Gastrocnemius medialis (tissue), 4 donors: ENCODE results near the gene CXCR4. TPM values are rescaled to one million over a fixed set of nuclear protein-coding genes. Genes with fewer than 3 reads are reported as not detected.

Experiments used
- ATAC-seq, 2 donors: fragments of 150-250 bp; one replicate each; pipeline ENCODE4 v1.9.1; 2016
- DNase-seq, 2 donors: peaks; one replicate each; pipeline ENCODE4 v3.0.0-alpha.2; 2019
- H3K27ac ChIP-seq, 4 donors: fragments of 200-600 bp; sonication (generic); 1 replicate in 1 of 4; 2 replicates in 3 of 4; pipeline ENCODE4 v1.5.1; 2016 to 2018; ENCODE audit warnings: mild to moderate bottlenecking in 2 of 4, moderate library complexity in 1 of 4
- H3K27me3 ChIP-seq, 3 donors: fragments of 200-600 bp; sonication (generic) in 2 of 3; 1 replicate in 1 of 3; 2 replicates in 2 of 3; pipeline versions ENCODE4 v1.5.1 to v1.6.0; 2016 to 2019; ENCODE audit warnings: mild to moderate bottlenecking in 1 of 3, moderate library complexity in 1 of 3
- H3K36me3 ChIP-seq, 2 donors: fragments of 200-600 bp; sonication (generic) in 1 of 2; one replicate each; pipeline ENCODE4 v1.5.1; 2017 to 2018
- H3K4me1 ChIP-seq, 2 donors: fragments of 200-600 bp; sonication (generic) in 1 of 2; one replicate each; pipeline ENCODE4 v1.5.1; 2016 to 2017; ENCODE audit warnings: mild to moderate bottlenecking in 2 of 2
- H3K4me3 ChIP-seq, 4 donors: fragments of 200-600 bp; sonication (generic) in 3 of 4; 1 replicate in 1 of 4; 2 replicates in 3 of 4; pipeline ENCODE4 v1.5.1; 2016 to 2019; ENCODE audit warnings: mild to moderate bottlenecking in 2 of 4
- H3K9me3 ChIP-seq, 3 donors: fragments of 200-600 bp; sonication (generic) in 2 of 3; 1 replicate in 1 of 3; 2 replicates in 2 of 3; pipeline ENCODE4 v1.5.1; 2016 to 2019
- POLR2A ChIP-seq, 2 donors: fragments of 450-650 bp; IDR thresholded peaks; one replicate each; pipeline ENCODE4 v1.6.1; 2017; ENCODE audit warnings: antibody characterized with exemption in 2 of 2, mild to moderate bottlenecking in 2 of 2, moderate library complexity in 2 of 2
- in situ Hi-C, 4 donors: fragments of 200-750 bp; cut with MboI; loops; one replicate each; pipeline versions ENCODE4 v1.15.0 to v1.8.0; 2017; ENCODE audit warnings: low sequenced_read_pairs in 4 of 4
- intact Hi-C: fragments of 100-400 bp; cut with DNase I; formaldehyde crosslinking; loops from one replicate; pipeline ENCODE4 v1.15.1; 2023; ENCODE audit warnings: low total_unique reads
- total RNA-seq, 4 donors: library from RNA; depleted of rRNA; stranded (reverse); fragments of >200 nt; gene quantifications; one replicate each; pipeline versions ENCODE4 v1.1.0 to v1.2.3, GENCODE V29; 2016
- TF ChIP-seq, protein P1 (sequence below), 5 experiments: fragments of 450-650 bp in 3 of 5; fragments of 200-600 bp in 2 of 5; sonication (generic) in 2 of 5; IDR thresholded peaks in 4 of 5; conservative IDR thresholded peaks in 1 of 5; 1 replicate in 4 of 5; 2 replicates in 1 of 5; pipeline ENCODE4 v1.5.1; 2016 to 2019; ENCODE audit warnings: antibody characterized with exemption in 5 of 5, mild to moderate bottlenecking in 3 of 5, moderate library complexity in 3 of 5

CXCR4 gene
- total RNA-seq, 4 donors from 2014 or later, result 2.5 to 6.6 (median 4.0) TPM

DNA sequence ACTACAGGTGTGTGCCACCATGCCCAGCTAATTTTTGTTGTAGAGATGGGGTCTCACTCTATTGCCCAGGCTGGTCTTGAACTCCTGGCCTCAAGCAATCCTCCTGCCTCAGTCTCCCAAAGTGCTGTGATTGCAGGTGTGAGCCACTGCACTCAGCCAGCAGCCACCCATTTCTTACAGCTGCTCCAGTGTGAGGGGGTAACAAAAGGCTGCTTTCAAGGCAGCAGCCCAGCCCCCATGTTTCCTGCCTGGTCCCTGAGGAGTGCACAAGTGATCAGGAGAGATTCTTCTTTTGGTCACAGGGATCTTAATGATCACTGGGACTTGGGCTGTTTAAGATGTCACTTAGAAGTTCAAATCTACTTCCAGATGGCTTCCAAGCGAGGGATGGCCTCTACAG, 15.2 kb upstream of the CXCR4 start:
- Histone ChIP-seq H3K9me3 (no peaks in the 10 kb centered on the region), H3K4me3 (no peak overlapping the region), H3K4me1 (no peaks in the 10 kb centered on the region), H3K27ac (no peak overlapping the region), H3K36me3 (no peaks in the 10 kb centered on the region), H3K27me3 (peaks cover 0 to 4% (median 0%) of the 10 kb centered on the region in 3 donors)
- intact Hi-C loops, result no loop called here
- in situ Hi-C loops, result no loop called here
- TF ChIP-seq, protein P1, sequence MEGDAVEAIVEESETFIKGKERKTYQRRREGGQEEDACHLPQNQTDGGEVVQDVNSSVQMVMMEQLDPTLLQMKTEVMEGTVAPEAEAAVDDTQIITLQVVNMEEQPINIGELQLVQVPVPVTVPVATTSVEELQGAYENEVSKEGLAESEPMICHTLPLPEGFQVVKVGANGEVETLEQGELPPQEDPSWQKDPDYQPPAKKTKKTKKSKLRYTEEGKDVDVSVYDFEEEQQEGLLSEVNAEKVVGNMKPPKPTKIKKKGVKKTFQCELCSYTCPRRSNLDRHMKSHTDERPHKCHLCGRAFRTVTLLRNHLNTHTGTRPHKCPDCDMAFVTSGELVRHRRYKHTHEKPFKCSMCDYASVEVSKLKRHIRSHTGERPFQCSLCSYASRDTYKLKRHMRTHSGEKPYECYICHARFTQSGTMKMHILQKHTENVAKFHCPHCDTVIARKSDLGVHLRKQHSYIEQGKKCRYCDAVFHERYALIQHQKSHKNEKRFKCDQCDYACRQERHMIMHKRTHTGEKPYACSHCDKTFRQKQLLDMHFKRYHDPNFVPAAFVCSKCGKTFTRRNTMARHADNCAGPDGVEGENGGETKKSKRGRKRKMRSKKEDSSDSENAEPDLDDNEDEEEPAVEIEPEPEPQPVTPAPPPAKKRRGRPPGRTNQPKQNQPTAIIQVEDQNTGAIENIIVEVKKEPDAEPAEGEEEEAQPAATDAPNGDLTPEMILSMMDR (IDR thresholded peaks at IDR 0.05 in 4 of 5, conservative IDR thresholded peaks at IDR 0.05 in 1 of 5), result no peak
- no peak for TF ChIP-seq POLR2A (IDR thresholded peaks at IDR 0.05)
- ATAC-seq (no peak), DNase-seq (no peak)

DNA sequence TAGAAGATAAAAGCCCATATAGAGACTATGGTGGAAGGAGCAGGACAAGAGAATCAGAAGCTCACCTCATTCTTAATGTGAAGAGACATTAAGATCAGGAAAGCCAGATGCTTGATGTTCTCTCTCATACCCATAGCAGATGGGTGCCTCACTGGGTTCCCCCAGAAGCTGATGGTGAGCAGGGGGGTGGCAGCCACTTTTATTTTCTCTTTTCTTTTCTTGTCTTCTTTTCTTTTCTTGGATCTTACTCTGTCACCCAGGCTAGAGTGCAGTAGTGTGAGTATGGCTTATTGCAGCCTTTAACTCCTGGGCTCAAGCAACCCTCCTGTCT, 14.8 kb upstream of the CXCR4 start:
- ATAC-seq (no peak), DNase-seq (no peak)
- Histone ChIP-seq H3K27me3 (peaks cover 0 to 4% (median 0%) of the 10 kb centered on the region in 3 donors), H3K9me3 (no peaks in the 10 kb centered on the region), H3K27ac (no peak overlapping the region), H3K4me1 (no peaks in the 10 kb centered on the region), H3K36me3 (no peaks in the 10 kb centered on the region), H3K4me3 (no peak overlapping the region)
- intact Hi-C loops (no loop called here), in situ Hi-C loops (no loop called here)
- TF ChIP-seq POLR2A (IDR thresholded peaks at IDR 0.05), result no peak
- TF ChIP-seq, protein P1 (IDR thresholded peaks at IDR 0.05 in 4 of 5, conservative IDR thresholded peaks at IDR 0.05 in 1 of 5), result no peak

GRCh38 chr2:136131961-136132824, 14.2 kb upstream of the CXCR4 start:
- Histone ChIP-seq H3K4me3 (no peak overlapping the region), H3K9me3 (no peaks in the 10 kb centered on the region), H3K4me1 (no peaks in the 10 kb centered on the region), H3K36me3 (no peaks in the 10 kb centered on the region), H3K27ac (no peak overlapping the region), H3K27me3 (peaks cover 0 to 9% (median 0%) of the 10 kb centered on the region in 3 donors)
- no peak for DNase-seq
- in situ Hi-C loops, result no loop called here
- no peak for ATAC-seq
- intact Hi-C loops, result no loop called here
- no peak for TF ChIP-seq POLR2A (IDR thresholded peaks at IDR 0.05)
- TF ChIP-seq, protein P1 (IDR thresholded peaks at IDR 0.05 in 4 of 5, conservative IDR thresholded peaks at IDR 0.05 in 1 of 5), result no peak

DNA sequence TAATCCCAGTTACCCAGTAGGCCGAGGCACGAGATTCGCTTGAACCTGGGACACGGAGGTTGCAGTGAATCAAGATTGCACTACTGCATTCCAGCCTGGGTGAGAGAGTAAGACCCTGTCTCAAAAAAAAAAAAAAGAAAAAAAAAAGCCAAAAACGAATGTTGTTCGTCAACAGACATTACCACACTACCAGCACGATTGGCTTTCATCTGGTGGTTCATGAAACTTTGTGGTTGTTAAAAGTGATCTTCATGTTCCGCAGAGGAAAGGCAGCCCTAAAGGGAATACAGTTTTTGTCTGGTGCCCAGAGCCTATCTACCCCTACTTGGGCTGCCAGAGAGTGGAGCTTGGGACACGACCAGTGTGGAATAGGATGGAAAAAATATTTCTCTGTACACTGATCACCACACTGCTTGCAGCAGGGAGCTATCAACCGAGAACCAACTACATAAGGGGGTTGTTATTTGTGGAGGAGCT, 13.6 kb upstream of the CXCR4 start:
- H3K27me3 ChIP-seq, result peaks cover 0 to 9% (median 0%) of the 10 kb centered on the region in 3 donors
- H3K4me3 ChIP-seq, result no peak overlapping the region
- intact Hi-C loops (no loop called here), in situ Hi-C loops (no loop called here)
- ATAC-seq, result no peak
- H3K4me1 ChIP-seq, result no peaks in the 10 kb centered on the region
- no peak overlapping the region for H3K27ac ChIP-seq
- TF ChIP-seq, protein P1 (IDR thresholded peaks at IDR 0.05 in 4 of 5, conservative IDR thresholded peaks at IDR 0.05 in 1 of 5), result no peak
- no peak for TF ChIP-seq POLR2A (IDR thresholded peaks at IDR 0.05)
- H3K36me3 ChIP-seq, result no peaks in the 10 kb centered on the region
- H3K9me3 ChIP-seq, result no peaks in the 10 kb centered on the region
- DNase-seq, result no peak
